ENCODE measurements around the gene LRRC4B. TPM values are rescaled to one million over a fixed set of nuclear protein-coding genes. Genes with fewer than 3 reads are reported as not detected.

LRRC4B gene
- total and polyA plus RNA-seq, 2 donors (not counting 1 experiment from before 2014, with no cell fraction given) = 0.02 to 0.17 TPM

DNA sequence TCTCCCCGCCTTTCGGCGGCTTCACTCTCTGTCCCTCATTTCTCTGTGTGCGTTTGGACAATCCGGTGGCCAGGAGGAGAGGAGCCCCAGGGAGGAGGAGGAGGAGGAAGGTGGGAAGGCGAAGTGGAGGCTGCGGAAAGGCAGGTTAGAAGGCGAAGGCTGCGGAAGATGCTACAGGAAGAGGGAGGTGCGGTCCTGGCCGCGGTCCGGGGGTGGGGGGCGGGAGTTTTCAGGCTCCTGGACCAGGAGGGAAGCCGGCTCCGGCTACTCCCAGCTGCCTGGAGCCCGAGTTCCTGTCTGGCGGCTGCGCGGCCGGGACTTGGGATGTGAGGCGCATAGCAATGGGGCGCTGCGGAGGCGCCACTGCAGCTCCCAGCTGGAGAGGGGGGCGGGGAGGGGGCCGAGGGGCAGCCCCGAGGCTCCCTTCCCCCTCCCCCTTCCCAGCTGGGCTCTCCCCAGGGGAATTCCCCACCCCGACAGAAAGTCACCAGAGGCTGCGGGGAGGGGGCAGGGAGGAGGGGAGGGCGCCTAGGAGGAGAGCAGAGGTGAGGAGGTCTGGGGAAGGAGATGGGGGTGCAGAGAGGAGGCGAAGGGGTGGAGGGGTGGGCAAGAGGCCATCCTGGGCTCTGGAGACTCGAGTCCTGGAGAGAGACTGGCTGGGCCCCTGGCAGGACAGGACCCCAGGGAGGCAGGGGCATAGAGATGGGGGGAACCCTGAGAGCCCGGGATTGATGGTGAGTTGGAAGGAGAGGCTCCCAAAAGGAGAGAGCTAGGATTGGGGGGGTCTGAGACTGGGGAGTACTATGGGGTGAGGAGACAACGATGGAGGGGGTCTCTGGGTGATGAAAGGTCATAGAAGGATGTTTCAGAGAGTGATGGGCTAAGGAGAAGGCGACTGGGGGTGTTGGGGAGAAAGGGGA is 2.0 kb downstream of the LRRC4B start:
- Histone ChIP-seq H3K27ac (ENCODE audit: insufficient read depth, low read length) (no peak overlapping the region), H3K4me3 (replicated peaks in 1 of 4; ENCODE audit: control extremely low read depth in 1 of 4, insufficient read depth in 1 of 4, low read depth in 3 of 4, low read length in 4 of 4) (no peak overlapping the region), H4K20me1 (ENCODE audit: control insufficient read depth, extremely low read depth, insufficient read depth, low read length) (no peaks in the 10 kb centered on the region), H3K4me2 (ENCODE audit: extremely low read depth, insufficient read depth, low read length) (no peak overlapping the region), H3K9me3 (ENCODE audit: control insufficient read depth, insufficient read depth, low read depth, low read length) (no peaks in the 10 kb centered on the region), H3K27me3 (ENCODE audit: control insufficient read depth, insufficient read depth, low read length) (no peaks in the 10 kb centered on the region), H2AFZ (ENCODE audit: low read length) (no peak overlapping the region), H3K4me1 (ENCODE audit: control insufficient read depth, extremely low read depth, insufficient read depth, low read length) (no peaks in the 10 kb centered on the region), H3K36me3 (ENCODE audit: control insufficient read depth, insufficient read depth, low read length) (no peaks in the 10 kb centered on the region), H3K9ac (ENCODE audit: insufficient read depth, low read length) (no peak overlapping the region), H3K79me2 (ENCODE audit: control insufficient read depth, insufficient read depth, low read length) (no peaks in the 10 kb centered on the region)
- no peak for DNase-seq (ENCODE audit: low read depth in 2 of 2)
- TF ChIP-seq CTCF (conservative IDR thresholded peaks at IDR 0.05 in 1 of 2, IDR thresholded peaks at IDR 0.05 in 1 of 2; ENCODE audit: low read depth in 1 of 2, low read length in 2 of 2) (no peak), EZH2 (IDR thresholded peaks at IDR 0.05; ENCODE audit: low read length, missing control alignments) (no peak)

DNA sequence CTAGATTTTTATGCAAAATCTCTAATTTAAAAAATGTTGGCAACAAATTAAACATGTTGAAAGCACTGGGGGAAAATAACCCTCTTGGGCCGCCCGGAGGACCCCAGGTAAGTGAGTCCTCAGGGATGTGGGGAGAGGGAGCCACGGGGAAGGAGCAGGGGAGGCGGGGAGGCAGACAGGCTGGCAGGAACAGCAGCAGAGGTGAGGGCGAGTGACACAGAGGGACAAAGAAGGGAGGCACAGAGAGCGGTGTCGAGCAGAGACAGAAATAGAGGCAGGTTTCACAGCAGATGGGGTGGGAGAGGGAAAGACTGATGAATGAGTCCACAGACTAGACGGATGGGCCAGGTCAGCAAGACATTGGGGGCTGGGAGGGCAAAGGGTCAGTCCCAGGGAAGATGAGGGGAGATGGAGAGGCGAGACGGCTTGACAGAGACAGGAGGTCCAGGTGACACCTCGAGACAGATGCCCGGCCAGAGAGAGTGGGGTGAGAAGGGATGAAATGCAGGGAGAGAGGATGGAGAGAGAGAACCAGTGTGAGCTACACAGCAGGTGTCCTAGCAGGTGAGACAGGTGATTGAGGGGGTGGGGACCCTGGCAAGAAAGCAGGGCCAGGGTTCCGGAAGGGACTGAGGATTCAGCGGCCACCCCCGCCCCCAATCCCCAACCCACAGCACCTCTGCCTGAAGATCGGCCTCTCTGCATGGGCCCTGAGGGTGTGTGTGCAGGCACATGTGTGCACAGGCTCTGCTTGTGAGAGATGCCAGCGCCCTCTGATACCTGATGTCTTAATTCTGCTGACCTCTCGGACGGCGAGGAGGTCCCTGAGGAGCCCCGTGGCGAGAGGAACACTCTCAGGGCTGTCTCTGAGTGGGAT is 3.8 kb downstream of the LRRC4B start:
- Histone ChIP-seq H3K9me3 (ENCODE audit: control insufficient read depth, insufficient read depth, low read depth, low read length) (no peaks in the 10 kb centered on the region), H3K4me3 (replicated peaks in 1 of 4; ENCODE audit: control extremely low read depth in 1 of 4, insufficient read depth in 1 of 4, low read depth in 3 of 4, low read length in 4 of 4) (no peak overlapping the region), H3K27me3 (ENCODE audit: control insufficient read depth, insufficient read depth, low read length) (no peaks in the 10 kb centered on the region), H4K20me1 (ENCODE audit: control insufficient read depth, extremely low read depth, insufficient read depth, low read length) (no peaks in the 10 kb centered on the region), H3K36me3 (ENCODE audit: control insufficient read depth, insufficient read depth, low read length) (no peaks in the 10 kb centered on the region), H3K9ac (ENCODE audit: insufficient read depth, low read length) (no peak overlapping the region), H3K79me2 (ENCODE audit: control insufficient read depth, insufficient read depth, low read length) (no peaks in the 10 kb centered on the region), H3K27ac (ENCODE audit: insufficient read depth, low read length) (no peak overlapping the region), H3K4me2 (ENCODE audit: extremely low read depth, insufficient read depth, low read length) (no peak overlapping the region), H3K4me1 (ENCODE audit: control insufficient read depth, extremely low read depth, insufficient read depth, low read length) (no peaks in the 10 kb centered on the region), H2AFZ (ENCODE audit: low read length) (no peak overlapping the region)
- no peak for DNase-seq (ENCODE audit: low read depth in 2 of 2)
- TF ChIP-seq CTCF (conservative IDR thresholded peaks at IDR 0.05 in 1 of 2, IDR thresholded peaks at IDR 0.05 in 1 of 2; ENCODE audit: low read depth in 1 of 2, low read length in 2 of 2) (no peak), EZH2 (IDR thresholded peaks at IDR 0.05; ENCODE audit: low read length, missing control alignments) (no peak)

DNA sequence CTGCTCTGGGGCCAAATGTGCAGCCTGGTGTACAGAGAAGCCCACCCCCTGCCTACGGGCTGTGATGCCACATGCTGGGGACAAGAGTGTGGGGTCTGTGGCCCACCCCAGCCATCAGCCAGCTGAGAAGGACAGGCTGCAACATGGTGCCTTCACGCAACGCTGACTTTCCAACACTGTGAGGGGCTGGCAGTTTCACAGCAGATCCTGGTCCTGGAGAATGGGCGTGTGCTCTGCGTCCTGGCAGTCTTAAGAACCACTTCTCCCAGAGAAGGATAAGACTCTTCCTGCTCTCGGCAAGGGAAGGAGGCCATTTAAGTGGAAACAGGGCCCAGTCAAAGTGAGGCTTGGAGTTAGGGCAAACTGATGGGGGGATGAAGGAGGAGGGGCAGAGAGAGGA is 4.6 kb downstream of the LRRC4B start:
- no peaks in the 10 kb centered on the region for H3K27me3 ChIP-seq (ENCODE audit: control insufficient read depth, insufficient read depth, low read length)
- no peaks in the 10 kb centered on the region for H3K36me3 ChIP-seq (ENCODE audit: control insufficient read depth, insufficient read depth, low read length)
- no peak overlapping the region for H3K4me2 ChIP-seq (ENCODE audit: extremely low read depth, insufficient read depth, low read length)
- TF ChIP-seq CTCF (conservative IDR thresholded peaks at IDR 0.05 in 1 of 2, IDR thresholded peaks at IDR 0.05 in 1 of 2; ENCODE audit: low read depth in 1 of 2, low read length in 2 of 2) (no peak), EZH2 (IDR thresholded peaks at IDR 0.05; ENCODE audit: low read length, missing control alignments) (no peak)
- H3K9me3 ChIP-seq (ENCODE audit: control insufficient read depth, insufficient read depth, low read depth, low read length) = no peaks in the 10 kb centered on the region
- no peak overlapping the region for H2AFZ ChIP-seq (ENCODE audit: low read length)
- H3K9ac ChIP-seq (ENCODE audit: insufficient read depth, low read length) = no peak overlapping the region
- no peak overlapping the region for H3K27ac ChIP-seq (ENCODE audit: insufficient read depth, low read length)
- no peaks in the 10 kb centered on the region for H4K20me1 ChIP-seq (ENCODE audit: control insufficient read depth, extremely low read depth, insufficient read depth, low read length)
- no peaks in the 10 kb centered on the region for H3K79me2 ChIP-seq (ENCODE audit: control insufficient read depth, insufficient read depth, low read length)
- no peak for DNase-seq (ENCODE audit: low read depth in 2 of 2)
- H3K4me1 ChIP-seq (ENCODE audit: control insufficient read depth, extremely low read depth, insufficient read depth, low read length) = no peaks in the 10 kb centered on the region
- H3K4me3 ChIP-seq (replicated peaks in 1 of 4; ENCODE audit: control extremely low read depth in 1 of 4, insufficient read depth in 1 of 4, low read depth in 3 of 4, low read length in 4 of 4) = no peak overlapping the region

Data from fibroblast of lung (primary cell).